PC-9 (cell line): ENCODE measurements around the gene AUTS2.

ENCODE experiments used
- CTCF ChIP-seq: fragments of 200-600 bp; sonication (generic); conservative IDR thresholded peaks from 2 replicates; pipeline ENCODE4 v1.6.1; 2017; ENCODE audit warnings: mixed run types, antibody characterized with exemption, mild to moderate bottlenecking, moderate library complexity
- EZH2 ChIP-seq: fragments of 200-600 bp; sonication (generic); IDR thresholded peaks from 2 replicates; pipeline ENCODE4 v1.8.0; 2017; ENCODE audit warnings: antibody characterized with exemption, low read depth

- no peak for TF ChIP-seq CTCF
- no peak for TF ChIP-seq EZH2
Observed at GRCh38 chr7:70654979-70655378, 1056.7 kb downstream of the AUTS2 start.
